Glutamatergic neuron (in vitro differentiated cells): ENCODE results near the gene DYNLRB2. TPM values are rescaled to one million over a fixed set of nuclear protein-coding genes. Genes with fewer than 3 reads are reported as not detected.

Experiments used
- DNase-seq: peaks from one replicate; pipeline ENCODE4 v3.0.0; 2022
- H3K27ac Mint-ChIP-seq: one replicate; pipeline ENCODE4 v1.8.0; 2020; ENCODE audit warnings: mild to moderate bottlenecking, mixed read lengths, inconsistent platforms; ENCODE audit not compliant: unreplicated experiment
- H3K27me3 Mint-ChIP-seq: one replicate; pipeline ENCODE4 v1.8.0; 2020; ENCODE audit warnings: mild to moderate bottlenecking, moderate library complexity, mixed read lengths, inconsistent platforms; ENCODE audit not compliant: unreplicated experiment
- H3K36me3 Mint-ChIP-seq: one replicate; pipeline ENCODE4 v1.8.0; 2020; ENCODE audit warnings: mild to moderate bottlenecking, mixed read lengths, inconsistent platforms; ENCODE audit not compliant: unreplicated experiment
- H3K4me1 Mint-ChIP-seq: one replicate; pipeline ENCODE4 v1.8.0; 2020; ENCODE audit warnings: mild to moderate bottlenecking, low read depth, mixed read lengths, inconsistent platforms; ENCODE audit not compliant: unreplicated experiment
- H3K4me3 Mint-ChIP-seq: one replicate; pipeline ENCODE4 v1.8.0; 2020; ENCODE audit warnings: mild to moderate bottlenecking, mixed read lengths, inconsistent platforms; ENCODE audit not compliant: unreplicated experiment
- H3K9me3 Mint-ChIP-seq: one replicate; pipeline ENCODE4 v1.8.0; 2020; ENCODE audit warnings: mild to moderate bottlenecking, moderate library complexity, mixed read lengths, inconsistent platforms; ENCODE audit not compliant: unreplicated experiment
- long read RNA-seq: library from polyadenylated mRNA; unstranded; transcript quantifications from one replicate; pipeline ENCODE4 v2.0.0, GENCODE V29; 2020; ENCODE audit not compliant: unreplicated experiment
- total RNA-seq: library from RNA; stranded (reverse); fragmentation: NEBNext Ultra II Directional; extraction: Animal tissue kit (Norgen Biotek cat#: 25700); gene quantifications from one replicate; pipeline ENCODE4 v1.2.1, GENCODE V29; 2021; ENCODE audit not compliant: unreplicated experiment
- TF ChIP-seq, protein P1 (sequence below): fragments of 200-600 bp; sonication (generic); IDR thresholded peaks from one replicate; pipeline ENCODE4 v1.5.0; 2021; ENCODE audit not compliant: partially characterized antibody, unreplicated experiment

The DYNLRB2 gene
- not detected for total RNA-seq
- long read RNA-seq = 0 reads

DNA sequence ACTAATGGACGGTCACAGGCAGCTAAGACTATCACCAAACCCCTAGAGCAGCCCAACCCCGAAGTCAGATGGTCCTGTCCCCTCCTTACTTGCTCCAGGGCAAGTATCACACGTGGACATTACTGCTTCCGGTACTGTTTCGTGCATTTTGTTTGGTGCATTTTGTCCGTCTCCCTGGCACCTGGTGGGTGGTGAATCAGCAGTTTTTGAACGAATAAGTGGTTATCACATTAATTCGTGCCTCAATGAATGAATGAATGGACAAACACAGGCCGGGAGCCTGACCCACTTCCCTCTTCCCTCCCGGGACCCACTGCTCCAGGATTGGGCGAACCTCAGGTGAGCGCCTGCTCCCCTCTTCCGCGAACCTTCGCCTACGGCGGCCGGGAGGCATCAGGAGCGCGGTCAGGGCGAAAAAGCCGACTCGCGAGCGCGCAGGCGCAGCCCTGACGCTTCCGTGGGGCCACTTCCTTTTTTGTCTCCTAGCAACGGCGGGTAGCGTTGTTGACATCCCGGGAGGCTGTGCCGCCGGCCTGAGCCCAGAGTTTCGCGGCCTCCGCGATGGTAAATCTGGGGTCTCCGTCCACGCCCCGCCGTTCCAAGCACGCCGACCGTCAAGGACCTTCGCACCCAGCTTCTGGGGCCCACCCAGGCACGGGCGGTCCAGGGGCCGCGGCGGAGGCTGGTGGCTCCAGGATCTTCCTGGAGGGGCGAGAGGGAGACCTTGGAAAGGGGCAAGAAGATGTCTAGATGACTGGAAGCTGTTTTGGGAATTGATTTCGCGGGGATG, at the start of gene DYNLRB2:
DYNLRB2 (plus strand) TSS at position 478 of the 790 bp plus-strand sequence; CDS start at position 562, 84 bp downstream.
- H3K27me3 Mint-ChIP-seq = no peaks in the 10 kb centered on the region

DNA sequence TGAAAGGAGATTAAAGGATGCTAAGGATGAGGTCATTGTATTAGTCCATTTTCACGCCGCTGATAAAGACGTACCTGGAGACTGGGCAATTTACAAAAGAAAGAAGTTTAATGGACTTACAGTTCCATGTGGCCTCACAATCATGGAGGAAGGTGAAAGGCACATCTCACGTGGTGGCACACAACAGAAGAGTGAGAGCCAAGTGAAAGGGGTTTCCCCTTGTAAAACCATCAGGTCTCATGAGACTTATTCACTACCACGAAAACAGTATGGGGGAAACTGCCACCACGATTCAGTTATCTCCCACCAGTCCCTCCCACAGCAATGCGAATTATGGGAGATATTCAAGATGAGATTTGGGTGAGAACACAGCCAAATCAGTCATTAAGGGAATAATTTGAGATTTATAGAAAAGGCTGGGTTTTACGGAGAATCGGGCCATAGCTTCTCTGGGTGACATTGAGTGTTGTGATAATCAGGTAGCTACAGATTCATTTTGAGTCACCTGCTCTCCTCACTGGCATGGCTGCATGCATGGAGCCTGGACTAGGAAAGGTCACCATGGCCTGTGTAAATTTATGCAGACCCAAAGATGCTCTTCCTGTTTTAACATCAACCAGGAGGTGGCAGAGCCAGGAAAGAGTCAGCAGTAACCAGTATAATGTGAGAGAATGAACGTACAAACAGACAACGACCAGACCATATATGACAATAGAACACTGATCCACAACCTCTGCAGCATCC, 40.5 kb upstream of the DYNLRB2 start:
- Mint-ChIP-seq H3K4me1 (no peaks in the 10 kb centered on the region), H3K36me3 (no peaks in the 10 kb centered on the region), H3K4me3 (no peak overlapping the region), H3K27ac (no peak overlapping the region), H3K27me3 (no peaks in the 10 kb centered on the region), H3K9me3 (peaks cover 3% of the 10 kb centered on the region)
- no peak for DNase-seq
- TF ChIP-seq, protein P1, sequence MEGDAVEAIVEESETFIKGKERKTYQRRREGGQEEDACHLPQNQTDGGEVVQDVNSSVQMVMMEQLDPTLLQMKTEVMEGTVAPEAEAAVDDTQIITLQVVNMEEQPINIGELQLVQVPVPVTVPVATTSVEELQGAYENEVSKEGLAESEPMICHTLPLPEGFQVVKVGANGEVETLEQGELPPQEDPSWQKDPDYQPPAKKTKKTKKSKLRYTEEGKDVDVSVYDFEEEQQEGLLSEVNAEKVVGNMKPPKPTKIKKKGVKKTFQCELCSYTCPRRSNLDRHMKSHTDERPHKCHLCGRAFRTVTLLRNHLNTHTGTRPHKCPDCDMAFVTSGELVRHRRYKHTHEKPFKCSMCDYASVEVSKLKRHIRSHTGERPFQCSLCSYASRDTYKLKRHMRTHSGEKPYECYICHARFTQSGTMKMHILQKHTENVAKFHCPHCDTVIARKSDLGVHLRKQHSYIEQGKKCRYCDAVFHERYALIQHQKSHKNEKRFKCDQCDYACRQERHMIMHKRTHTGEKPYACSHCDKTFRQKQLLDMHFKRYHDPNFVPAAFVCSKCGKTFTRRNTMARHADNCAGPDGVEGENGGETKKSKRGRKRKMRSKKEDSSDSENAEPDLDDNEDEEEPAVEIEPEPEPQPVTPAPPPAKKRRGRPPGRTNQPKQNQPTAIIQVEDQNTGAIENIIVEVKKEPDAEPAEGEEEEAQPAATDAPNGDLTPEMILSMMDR = no peak

More for the DNA sequence above, at the start of gene DYNLRB2:
- Mint-ChIP-seq H3K9me3 (peaks cover 1% of the 10 kb centered on the region), H3K4me3 (peak within 1 kb of the TSS; percentile 95), H3K27ac (peak within 1 kb of the TSS; percentile 82), H3K36me3 (no peaks in the 10 kb centered on the region), H3K4me1 (no peaks in the 10 kb centered on the region)
- TF ChIP-seq, protein P1 = no peak
- peak; percentile 95 for DNase-seq

DNA sequence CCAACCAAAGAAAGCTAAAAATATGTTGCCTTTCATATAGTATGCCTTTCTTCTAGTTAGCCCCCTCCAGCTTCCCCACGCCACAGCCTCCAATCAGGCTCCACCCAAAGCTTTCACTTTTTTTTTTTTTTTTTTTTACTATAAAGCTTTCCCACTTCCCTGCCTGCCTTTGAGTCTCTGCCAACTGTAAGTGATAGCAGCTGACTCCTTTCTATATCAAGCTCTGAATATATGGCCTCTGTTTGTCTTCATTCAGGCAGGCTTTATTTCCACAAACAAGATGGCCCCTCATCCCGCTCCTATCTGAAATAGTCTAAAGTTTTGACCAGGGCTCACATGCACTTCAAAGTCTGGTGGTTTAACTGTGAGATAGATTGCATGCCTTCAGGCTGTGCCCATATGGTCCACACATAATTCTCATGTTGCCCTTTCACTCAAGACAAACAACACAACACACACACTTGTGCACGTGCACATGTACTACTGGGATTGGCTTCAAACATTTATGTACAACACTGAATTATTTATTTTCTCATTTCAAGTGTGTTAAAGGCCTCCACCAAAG, 39.8 kb upstream of the DYNLRB2 start:
- DNase-seq = no peak
- H3K27me3 Mint-ChIP-seq = no peaks in the 10 kb centered on the region
- peaks cover 3% of the 10 kb centered on the region for H3K9me3 Mint-ChIP-seq
- H3K27ac Mint-ChIP-seq = no peak overlapping the region
- no peaks in the 10 kb centered on the region for H3K36me3 Mint-ChIP-seq
- TF ChIP-seq, protein P1 = no peak
- H3K4me3 Mint-ChIP-seq = no peak overlapping the region
- no peaks in the 10 kb centered on the region for H3K4me1 Mint-ChIP-seq

DNA sequence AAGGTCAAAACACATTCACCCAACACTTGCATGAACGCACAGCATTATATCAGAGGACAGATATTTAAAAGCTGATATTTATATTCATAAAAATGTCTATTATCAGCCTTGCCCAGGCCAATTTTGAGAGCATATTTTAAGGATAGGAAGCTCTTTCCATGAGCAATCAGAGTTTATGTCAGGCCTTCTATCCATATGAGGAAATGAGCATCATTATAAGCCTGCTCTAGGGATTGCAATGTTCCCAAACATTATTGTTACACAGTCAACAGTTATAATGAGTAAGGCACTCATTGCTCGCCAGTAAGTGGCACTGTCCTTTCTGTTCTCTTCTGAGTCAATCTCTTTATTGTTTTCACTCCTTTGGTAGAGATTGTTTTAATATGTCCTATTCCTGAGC, 37.7 kb upstream of the DYNLRB2 start:
- H3K4me3 Mint-ChIP-seq = no peak overlapping the region
- no peaks in the 10 kb centered on the region for H3K4me1 Mint-ChIP-seq
- H3K36me3 Mint-ChIP-seq = no peaks in the 10 kb centered on the region
- no peaks in the 10 kb centered on the region for H3K27me3 Mint-ChIP-seq
- DNase-seq = no peak
- TF ChIP-seq, protein P1 = no peak
- H3K27ac Mint-ChIP-seq = no peak overlapping the region
- peaks cover 3% of the 10 kb centered on the region for H3K9me3 Mint-ChIP-seq

DNA sequence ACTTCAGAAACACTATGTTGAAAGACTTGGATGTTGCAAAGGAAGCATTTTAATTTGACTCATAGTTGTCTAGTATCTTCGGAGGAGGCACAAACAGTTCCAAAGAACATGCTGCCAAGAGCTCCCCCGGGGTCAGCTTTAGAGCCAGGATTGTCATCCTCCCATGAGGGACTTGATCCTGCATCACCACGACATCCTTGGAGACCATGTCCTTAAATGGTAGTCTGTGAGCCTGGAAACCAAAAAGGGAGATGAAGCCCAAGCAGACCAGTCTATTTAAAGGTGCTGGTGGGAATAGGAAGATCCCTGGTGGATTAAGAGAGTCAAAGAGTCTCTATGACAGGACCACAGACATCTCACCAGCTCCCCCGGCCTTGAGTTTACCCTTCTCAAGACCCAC, 33.3 kb upstream of the DYNLRB2 start:
- Mint-ChIP-seq H3K4me3 (no peak overlapping the region), H3K27ac (no peak overlapping the region), H3K4me1 (no peaks in the 10 kb centered on the region), H3K36me3 (no peaks in the 10 kb centered on the region), H3K9me3 (peaks cover 3% of the 10 kb centered on the region), H3K27me3 (no peaks in the 10 kb centered on the region)
- no peak for DNase-seq
- TF ChIP-seq, protein P1 = no peak
